Nephron (organoid): ENCODE data around the gene SLC16A12.

Source experiments
- H3K27ac Mint-ChIP-seq, 3 experiments: 2 replicates each; pipeline ENCODE4 v1.8.0; 2020; ENCODE audit warnings: mixed read lengths in 3 of 3, mild to moderate bottlenecking in 2 of 3, moderate library complexity in 1 of 3
- H3K27me3 Mint-ChIP-seq: 2 replicates; pipeline ENCODE4 v1.8.0; 2021; ENCODE audit warnings: low read depth, mild to moderate bottlenecking, moderate library complexity, mixed read lengths
- H3K36me3 Mint-ChIP-seq: 2 replicates; pipeline ENCODE4 v1.8.0; 2020; ENCODE audit warnings: low read depth, mixed read lengths
- H3K4me1 Mint-ChIP-seq: 2 replicates; pipeline ENCODE4 v1.8.0; 2020; ENCODE audit warnings: mixed read lengths
- H3K4me3 Mint-ChIP-seq, 3 experiments: 2 replicates each; pipeline ENCODE4 v1.8.0; 2020; ENCODE audit warnings: mild to moderate bottlenecking in 3 of 3, mixed read lengths in 3 of 3, moderate library complexity in 2 of 3
- H3K9me3 Mint-ChIP-seq: 2 replicates; pipeline ENCODE4 v1.8.0; 2020; ENCODE audit warnings: mixed read lengths
- TF ChIP-seq, protein P1 (sequence below), 3 experiments: fragments of 200-600 bp; sonication (generic); IDR thresholded peaks; one replicate each; pipeline ENCODE4 v1.5.0; 2021; ENCODE audit warnings: antibody characterized with exemption in 3 of 3; ENCODE audit not compliant: unreplicated experiment in 3 of 3

Gene SLC16A12, protein sequence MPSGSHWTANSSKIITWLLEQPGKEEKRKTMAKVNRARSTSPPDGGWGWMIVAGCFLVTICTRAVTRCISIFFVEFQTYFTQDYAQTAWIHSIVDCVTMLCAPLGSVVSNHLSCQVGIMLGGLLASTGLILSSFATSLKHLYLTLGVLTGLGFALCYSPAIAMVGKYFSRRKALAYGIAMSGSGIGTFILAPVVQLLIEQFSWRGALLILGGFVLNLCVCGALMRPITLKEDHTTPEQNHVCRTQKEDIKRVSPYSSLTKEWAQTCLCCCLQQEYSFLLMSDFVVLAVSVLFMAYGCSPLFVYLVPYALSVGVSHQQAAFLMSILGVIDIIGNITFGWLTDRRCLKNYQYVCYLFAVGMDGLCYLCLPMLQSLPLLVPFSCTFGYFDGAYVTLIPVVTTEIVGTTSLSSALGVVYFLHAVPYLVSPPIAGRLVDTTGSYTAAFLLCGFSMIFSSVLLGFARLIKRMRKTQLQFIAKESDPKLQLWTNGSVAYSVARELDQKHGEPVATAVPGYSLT

DNA sequence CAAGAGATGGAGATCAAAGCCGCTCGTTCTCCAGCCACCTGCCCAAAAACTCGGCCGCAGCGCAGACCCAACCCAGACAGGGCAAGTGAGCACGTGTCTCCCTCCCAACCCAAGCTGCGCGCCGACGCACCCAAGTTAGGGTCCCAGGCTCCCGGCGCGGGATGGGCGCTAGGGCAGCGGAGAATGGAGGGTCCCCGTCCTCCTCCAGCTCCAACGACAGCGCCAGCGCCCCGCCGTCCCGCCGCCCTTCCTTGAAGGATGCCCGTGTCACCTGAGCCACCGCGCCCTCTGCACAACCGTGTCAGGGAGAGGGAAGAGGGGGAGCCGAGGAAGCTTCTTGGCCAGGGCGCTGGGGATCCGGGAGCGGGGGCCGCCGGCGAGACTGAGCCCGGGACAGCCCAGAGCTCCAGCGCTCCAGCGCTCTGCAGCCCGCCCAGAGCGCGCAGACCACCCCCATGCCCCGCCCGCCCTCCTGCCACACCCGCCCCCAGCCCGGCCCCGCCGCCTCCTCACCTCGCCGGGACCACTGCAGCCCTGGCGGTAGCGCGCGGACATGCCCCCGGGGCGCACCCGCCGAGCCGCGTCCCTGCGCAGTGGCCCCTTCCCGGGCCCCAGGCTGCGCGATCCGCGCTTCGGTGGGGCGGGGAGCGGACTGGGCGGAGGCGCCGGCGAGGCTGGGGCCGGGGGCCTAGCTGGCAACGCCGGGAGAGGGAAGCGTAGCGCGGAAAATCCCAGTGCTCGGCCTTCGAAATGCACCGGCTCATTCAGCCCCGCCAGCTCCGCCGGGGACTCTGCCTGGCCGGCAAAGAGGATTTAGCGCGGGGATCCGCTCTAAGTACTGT, at the start of gene SLC16A12:
Gene SLC16A12, minus strand, starts transcription at position 424 of the 842 bp plus-strand sequence. CDS start 73,016 bp downstream, outside the sequence.
- Mint-ChIP-seq H3K4me1 (peaks cover 9% of the 10 kb centered on the region), H3K4me3 (peak within 1 kb of the TSS; percentile 81 to 87 (median 84)), H3K27ac (peak within 1 kb of the TSS in 2 of 3 experiments; percentile 62 to 65), H3K36me3 (peaks cover 4% of the 10 kb centered on the region), H3K27me3 (peaks cover 74% of the 10 kb centered on the region), H3K9me3 (no peaks in the 10 kb centered on the region)
- TF ChIP-seq, protein P1, sequence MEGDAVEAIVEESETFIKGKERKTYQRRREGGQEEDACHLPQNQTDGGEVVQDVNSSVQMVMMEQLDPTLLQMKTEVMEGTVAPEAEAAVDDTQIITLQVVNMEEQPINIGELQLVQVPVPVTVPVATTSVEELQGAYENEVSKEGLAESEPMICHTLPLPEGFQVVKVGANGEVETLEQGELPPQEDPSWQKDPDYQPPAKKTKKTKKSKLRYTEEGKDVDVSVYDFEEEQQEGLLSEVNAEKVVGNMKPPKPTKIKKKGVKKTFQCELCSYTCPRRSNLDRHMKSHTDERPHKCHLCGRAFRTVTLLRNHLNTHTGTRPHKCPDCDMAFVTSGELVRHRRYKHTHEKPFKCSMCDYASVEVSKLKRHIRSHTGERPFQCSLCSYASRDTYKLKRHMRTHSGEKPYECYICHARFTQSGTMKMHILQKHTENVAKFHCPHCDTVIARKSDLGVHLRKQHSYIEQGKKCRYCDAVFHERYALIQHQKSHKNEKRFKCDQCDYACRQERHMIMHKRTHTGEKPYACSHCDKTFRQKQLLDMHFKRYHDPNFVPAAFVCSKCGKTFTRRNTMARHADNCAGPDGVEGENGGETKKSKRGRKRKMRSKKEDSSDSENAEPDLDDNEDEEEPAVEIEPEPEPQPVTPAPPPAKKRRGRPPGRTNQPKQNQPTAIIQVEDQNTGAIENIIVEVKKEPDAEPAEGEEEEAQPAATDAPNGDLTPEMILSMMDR (IDR thresholded peaks at IDR 0.05; ENCODE audit: unreplicated experiment in 3 of 3) = peak in 2 of 3 experiments; percentile 36 to 44

DNA sequence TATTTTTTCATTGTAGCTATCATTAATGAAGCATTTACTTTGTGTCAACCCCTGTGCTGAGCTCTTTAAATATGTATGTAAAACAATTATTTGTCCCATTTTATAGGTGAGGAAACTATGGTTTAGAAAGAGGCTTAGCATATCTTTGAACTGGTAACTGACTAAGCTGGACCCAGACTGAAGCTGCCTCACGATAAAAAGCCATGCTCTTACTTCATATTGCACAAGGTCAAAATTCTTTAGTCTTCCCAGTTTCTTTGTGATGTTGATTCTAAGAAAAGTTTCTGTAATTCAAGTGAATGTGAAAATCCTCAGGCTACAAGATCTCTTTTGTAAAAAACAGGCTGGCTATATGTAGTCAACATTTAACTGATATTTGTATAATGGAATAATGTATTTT, 46.6 kb upstream of the SLC16A12 start:
- Mint-ChIP-seq H3K4me1 (peaks cover 9% of the 10 kb centered on the region), H3K9me3 (no peaks in the 10 kb centered on the region), H3K27ac (no peak overlapping the region), H3K36me3 (peaks cover 37% of the 10 kb centered on the region), H3K27me3 (no peaks in the 10 kb centered on the region), H3K4me3 (no peak overlapping the region)
- TF ChIP-seq, protein P1 (IDR thresholded peaks at IDR 0.05; ENCODE audit: unreplicated experiment in 3 of 3) = no peak

DNA sequence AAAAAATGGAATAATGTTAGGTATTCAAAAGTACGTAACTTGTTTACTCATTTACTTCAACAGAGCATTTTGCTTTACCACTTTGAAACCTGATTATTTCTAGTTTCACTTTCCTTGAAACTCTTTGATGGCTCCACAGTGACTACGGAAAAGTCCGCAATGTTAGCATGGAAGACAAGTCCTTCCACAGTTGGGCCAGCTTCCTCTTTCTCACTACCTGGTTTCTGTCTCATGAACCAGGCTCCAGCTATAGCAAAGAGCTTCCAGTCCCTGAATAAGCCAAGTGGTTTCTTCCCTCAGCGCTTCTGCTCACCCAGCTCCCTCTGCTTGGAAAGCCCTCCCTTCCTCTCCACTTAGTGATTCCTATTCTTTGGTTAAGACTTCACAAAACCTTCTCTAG, 44.8 kb upstream of the SLC16A12 start:
- H3K27me3 Mint-ChIP-seq = no peaks in the 10 kb centered on the region
- TF ChIP-seq, protein P1 (IDR thresholded peaks at IDR 0.05; ENCODE audit: unreplicated experiment in 3 of 3) = no peak
- H3K9me3 Mint-ChIP-seq = peaks cover 4% of the 10 kb centered on the region
- H3K4me1 Mint-ChIP-seq = peaks cover 9% of the 10 kb centered on the region
- peak overlapping the region; percentile 1 to 14 (median 5) for H3K27ac Mint-ChIP-seq
- H3K4me3 Mint-ChIP-seq = no peak overlapping the region
- H3K36me3 Mint-ChIP-seq = peaks cover 26% of the 10 kb centered on the region

DNA sequence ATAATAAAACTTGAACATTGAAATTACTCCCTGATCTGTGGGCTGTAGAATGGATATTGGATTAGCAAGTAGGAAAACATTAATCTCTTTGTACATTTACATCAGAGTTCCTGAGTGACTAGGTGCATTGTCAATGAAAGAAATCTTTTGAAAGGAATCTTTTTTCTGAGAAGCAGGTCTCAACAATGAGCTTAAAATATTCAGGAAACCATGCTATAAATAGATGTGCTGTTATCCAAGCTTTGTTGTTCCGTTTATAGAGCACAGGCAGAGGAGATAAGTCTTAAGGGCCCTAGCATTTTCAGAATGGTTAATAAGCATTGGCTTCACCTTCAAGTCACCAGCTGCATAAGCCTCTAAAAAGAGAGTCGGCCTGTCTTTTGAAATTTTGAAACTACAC, 41.3 kb upstream of the SLC16A12 start:
- TF ChIP-seq, protein P1 (IDR thresholded peaks at IDR 0.05; ENCODE audit: unreplicated experiment in 3 of 3) = no peak
- Mint-ChIP-seq H3K27me3 (no peaks in the 10 kb centered on the region), H3K27ac (no peak overlapping the region), H3K4me1 (peaks cover 14% of the 10 kb centered on the region), H3K4me3 (no peak overlapping the region), H3K36me3 (peaks cover 6% of the 10 kb centered on the region), H3K9me3 (peaks cover 4% of the 10 kb centered on the region)

DNA sequence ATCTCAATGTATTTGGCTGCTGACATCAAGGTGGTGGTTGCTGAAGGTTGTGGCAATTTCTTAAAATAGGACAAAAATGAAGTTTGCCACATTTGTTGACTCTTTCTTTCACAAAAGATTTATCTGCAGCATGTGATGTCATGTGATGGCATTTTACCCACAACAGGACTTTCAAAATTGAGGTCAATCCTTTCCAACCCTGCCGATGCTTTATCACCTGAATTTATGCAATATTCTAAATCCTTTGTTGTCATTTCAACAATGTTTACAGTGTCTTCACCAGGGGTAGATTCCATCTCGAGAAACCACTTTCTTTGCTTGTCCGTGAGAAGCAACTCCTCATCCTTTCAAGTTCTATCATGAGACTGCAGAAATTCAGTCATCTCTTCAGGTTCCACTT, 40.6 kb upstream of the SLC16A12 start:
- H3K27me3 Mint-ChIP-seq = no peaks in the 10 kb centered on the region
- peaks cover 13% of the 10 kb centered on the region for H3K4me1 Mint-ChIP-seq
- peaks cover 4% of the 10 kb centered on the region for H3K9me3 Mint-ChIP-seq
- H3K36me3 Mint-ChIP-seq = peaks cover 6% of the 10 kb centered on the region
- TF ChIP-seq, protein P1 (IDR thresholded peaks at IDR 0.05; ENCODE audit: unreplicated experiment in 3 of 3) = no peak
- H3K27ac Mint-ChIP-seq = no peak overlapping the region
- H3K4me3 Mint-ChIP-seq = no peak overlapping the region
